Panc1 (cell line): ENCODE measurements around the gene SHISAL1. TPM values are rescaled to one million over a fixed set of nuclear protein-coding genes. Genes with fewer than 3 reads are reported as not detected.

Experiments
- ATAC-seq: fragments of 200-7000 bp; cut with Tn5 transposase; 2 replicates; pipeline ENCODE4 v1.9.1; 2020; ENCODE audit warnings: mild to moderate bottlenecking, moderate library complexity
- BruUV-seq: library from RNA; stranded (reverse); fragments of 400-500 nt; replicated peaks from 2 replicates; lab custom pipeline; 2021; lab: Mats Ljungman, UMichigan
- CTCF ChIA-PET: fragments of 300-600 bp; sonication (Branson Sonifier 250); formaldehyde crosslinking; loops from one replicate; lab custom pipeline; 2022; ENCODE audit warnings: antibody characterized with exemption; lab: Charles Lee
- POLR2A ChIA-PET: fragments of 300-600 bp; sonication (Branson Sonifier 250); formaldehyde crosslinking; loops from one replicate; lab custom pipeline; 2022; ENCODE audit warnings: antibody characterized with exemption; lab: Charles Lee
- DNase-seq: peaks from one replicate; pipeline ENCODE4 v3.0.0-alpha.2; 2010; ENCODE audit warnings: low read depth, low spot score
- H3K27ac ChIP-seq: 2 replicates; pipeline ENCODE4 v1.5.1; 2011; ENCODE audit warnings: mild to moderate bottlenecking, low read length, inconsistent platforms
- H3K27me3 ChIP-seq: fragments of 200-500 bp; sonication (Bioruptor generic); 2 replicates; pipeline ENCODE4 v1.6.0; 2014; ENCODE audit warnings: low read length, inconsistent platforms; ENCODE audit not compliant: control insufficient read depth, insufficient read depth
- H3K36me3 ChIP-seq: fragments of 200-500 bp; sonication (Bioruptor generic); 2 replicates; pipeline ENCODE4 v1.5.1; 2014; ENCODE audit warnings: inconsistent platforms, mild to moderate bottlenecking, low read length, moderate library complexity; ENCODE audit not compliant: control insufficient read depth, insufficient read depth
- H3K4me1 ChIP-seq: 2 replicates; pipeline ENCODE4 v1.5.1; 2011; ENCODE audit warnings: inconsistent platforms, mild to moderate bottlenecking, low read length, moderate library complexity; ENCODE audit not compliant: control insufficient read depth, insufficient read depth
- H3K4me3 ChIP-seq, 2 experiments: 2 replicates each; pipeline ENCODE4 v1.5.1; 2011 to 2012; ENCODE audit warnings: low read depth in 2 of 2, low read length in 2 of 2, mild to moderate bottlenecking in 2 of 2, inconsistent platforms in 1 of 2, moderate library complexity in 1 of 2
- H3K9me3 ChIP-seq: fragments of 200-500 bp; sonication (Bioruptor generic); 2 replicates; pipeline ENCODE4 v1.5.1; 2014; ENCODE audit warnings: low read depth, mild to moderate bottlenecking, inconsistent platforms, low read length, moderate library complexity; ENCODE audit not compliant: control insufficient read depth, insufficient read depth
- POLR2AphosphoS5 ChIP-seq: IDR thresholded peaks from 2 replicates; pipeline ENCODE4 v1.6.1; 2012; ENCODE audit warnings: mild to moderate bottlenecking, low read depth, low read length, moderate library complexity
- SIN3A ChIP-seq: IDR thresholded peaks from 2 replicates; pipeline ENCODE4 v1.6.1; 2012; ENCODE audit warnings: low read depth, mild to moderate bottlenecking, low read length, moderate library complexity, borderline replicate concordance; ENCODE audit not compliant: insufficient read depth
- TCF7L2 ChIP-seq: IDR thresholded peaks from 2 replicates; pipeline ENCODE4 v1.6.1; 2011; ENCODE audit warnings: mild to moderate bottlenecking, low read depth, low read length, inconsistent platforms
- in situ Hi-C: cut with HindIII; loops from 2 replicates; pipeline ENCODE4 v1.10.0; 2016; ENCODE audit warnings: low sequenced_read_pairs, low pct_unique_long_range_greater_than_20kb
- intact Hi-C: fragments of 100-400 bp; cut with micrococcal nuclease; formaldehyde crosslinking; loops from one replicate; pipeline ENCODE4 v1.10.0; 2022; ENCODE audit not compliant: unreplicated experiment
- total RNA-seq: library from RNA; stranded (reverse); gene quantifications from one replicate; pipeline ENCODE4 v1.2.1, GENCODE V29; 2021; ENCODE audit not compliant: unreplicated experiment
- TF ChIP-seq, protein P1 (sequence below): fragments of 450-650 bp; IDR thresholded peaks from 2 replicates; pipeline ENCODE4 v1.5.1; 2017; ENCODE audit warnings: mild to moderate bottlenecking
- TF ChIP-seq, protein P2 (sequence below), 2 experiments: IDR thresholded peaks; 2 replicates each; pipeline ENCODE4 v1.6.1; 2011 to 2012; ENCODE audit warnings: low read depth in 2 of 2, control low read depth in 1 of 2, low read length in 1 of 2, mild to moderate bottlenecking in 1 of 2, moderate library complexity in 1 of 2; ENCODE audit not compliant: insufficient read depth in 1 of 2

SHISAL1 gene
- total RNA-seq, 1 experiment from 2014 or later: 1.2 TPM

DNA sequence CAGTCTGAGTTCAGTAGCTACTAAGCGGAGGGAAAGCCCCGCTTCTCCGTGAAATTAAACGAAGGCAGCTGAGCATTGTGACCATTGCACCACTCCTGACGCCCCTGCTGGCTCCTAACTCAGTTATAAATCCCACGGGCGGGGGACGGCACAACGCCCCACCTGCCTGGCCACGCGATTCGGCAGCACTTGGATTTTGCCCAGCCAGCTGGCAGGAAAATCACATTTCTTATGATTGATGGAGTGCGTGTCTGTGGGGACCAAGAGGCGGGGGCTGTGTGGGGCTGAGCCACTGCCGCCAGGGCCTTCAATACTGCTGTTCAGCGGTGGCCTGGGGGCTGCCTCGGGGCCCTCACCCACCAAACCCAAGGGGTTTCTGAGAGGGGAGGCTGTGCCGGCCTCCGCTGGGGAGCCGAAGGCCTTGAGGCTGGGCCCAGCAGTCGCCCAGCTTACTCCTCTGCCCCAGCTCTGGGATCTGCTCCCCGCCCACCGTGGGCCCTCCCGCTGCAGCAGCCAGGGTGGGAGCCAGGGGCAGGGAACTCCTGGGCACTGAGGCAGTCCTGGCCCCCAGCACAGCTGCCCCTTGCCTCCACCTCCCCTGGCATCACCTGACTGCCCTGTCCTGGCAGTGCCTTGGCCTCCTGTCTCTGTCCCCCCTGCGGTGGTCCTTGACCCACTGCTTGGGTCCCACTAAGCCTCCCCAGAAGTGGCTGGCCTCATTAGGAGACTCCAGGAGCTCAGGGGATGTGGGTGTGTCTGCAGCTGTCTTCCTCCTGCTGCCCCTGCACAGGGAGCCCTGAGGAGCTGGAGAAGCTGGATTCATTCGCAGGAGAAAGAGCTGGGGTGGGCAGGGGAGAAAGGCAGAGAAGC is 30.7 kb downstream of the SHISAL1 start:
- Histone ChIP-seq H3K27ac (no peak overlapping the region), H3K4me1 (no peaks in the 10 kb centered on the region), H3K9me3 (no peaks in the 10 kb centered on the region), H3K4me3 (no peak overlapping the region), H3K27me3 (no peaks in the 10 kb centered on the region), H3K36me3 (no peaks in the 10 kb centered on the region)
- ATAC-seq: no peak
- ChIA-PET CTCF (no interaction called here), POLR2A (no interaction called here)
- TF ChIP-seq SIN3A (no peak), TCF7L2 (no peak), POLR2AphosphoS5 (no peak)
- TF ChIP-seq, protein P1, sequence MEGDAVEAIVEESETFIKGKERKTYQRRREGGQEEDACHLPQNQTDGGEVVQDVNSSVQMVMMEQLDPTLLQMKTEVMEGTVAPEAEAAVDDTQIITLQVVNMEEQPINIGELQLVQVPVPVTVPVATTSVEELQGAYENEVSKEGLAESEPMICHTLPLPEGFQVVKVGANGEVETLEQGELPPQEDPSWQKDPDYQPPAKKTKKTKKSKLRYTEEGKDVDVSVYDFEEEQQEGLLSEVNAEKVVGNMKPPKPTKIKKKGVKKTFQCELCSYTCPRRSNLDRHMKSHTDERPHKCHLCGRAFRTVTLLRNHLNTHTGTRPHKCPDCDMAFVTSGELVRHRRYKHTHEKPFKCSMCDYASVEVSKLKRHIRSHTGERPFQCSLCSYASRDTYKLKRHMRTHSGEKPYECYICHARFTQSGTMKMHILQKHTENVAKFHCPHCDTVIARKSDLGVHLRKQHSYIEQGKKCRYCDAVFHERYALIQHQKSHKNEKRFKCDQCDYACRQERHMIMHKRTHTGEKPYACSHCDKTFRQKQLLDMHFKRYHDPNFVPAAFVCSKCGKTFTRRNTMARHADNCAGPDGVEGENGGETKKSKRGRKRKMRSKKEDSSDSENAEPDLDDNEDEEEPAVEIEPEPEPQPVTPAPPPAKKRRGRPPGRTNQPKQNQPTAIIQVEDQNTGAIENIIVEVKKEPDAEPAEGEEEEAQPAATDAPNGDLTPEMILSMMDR: no peak
- TF ChIP-seq, protein P2, sequence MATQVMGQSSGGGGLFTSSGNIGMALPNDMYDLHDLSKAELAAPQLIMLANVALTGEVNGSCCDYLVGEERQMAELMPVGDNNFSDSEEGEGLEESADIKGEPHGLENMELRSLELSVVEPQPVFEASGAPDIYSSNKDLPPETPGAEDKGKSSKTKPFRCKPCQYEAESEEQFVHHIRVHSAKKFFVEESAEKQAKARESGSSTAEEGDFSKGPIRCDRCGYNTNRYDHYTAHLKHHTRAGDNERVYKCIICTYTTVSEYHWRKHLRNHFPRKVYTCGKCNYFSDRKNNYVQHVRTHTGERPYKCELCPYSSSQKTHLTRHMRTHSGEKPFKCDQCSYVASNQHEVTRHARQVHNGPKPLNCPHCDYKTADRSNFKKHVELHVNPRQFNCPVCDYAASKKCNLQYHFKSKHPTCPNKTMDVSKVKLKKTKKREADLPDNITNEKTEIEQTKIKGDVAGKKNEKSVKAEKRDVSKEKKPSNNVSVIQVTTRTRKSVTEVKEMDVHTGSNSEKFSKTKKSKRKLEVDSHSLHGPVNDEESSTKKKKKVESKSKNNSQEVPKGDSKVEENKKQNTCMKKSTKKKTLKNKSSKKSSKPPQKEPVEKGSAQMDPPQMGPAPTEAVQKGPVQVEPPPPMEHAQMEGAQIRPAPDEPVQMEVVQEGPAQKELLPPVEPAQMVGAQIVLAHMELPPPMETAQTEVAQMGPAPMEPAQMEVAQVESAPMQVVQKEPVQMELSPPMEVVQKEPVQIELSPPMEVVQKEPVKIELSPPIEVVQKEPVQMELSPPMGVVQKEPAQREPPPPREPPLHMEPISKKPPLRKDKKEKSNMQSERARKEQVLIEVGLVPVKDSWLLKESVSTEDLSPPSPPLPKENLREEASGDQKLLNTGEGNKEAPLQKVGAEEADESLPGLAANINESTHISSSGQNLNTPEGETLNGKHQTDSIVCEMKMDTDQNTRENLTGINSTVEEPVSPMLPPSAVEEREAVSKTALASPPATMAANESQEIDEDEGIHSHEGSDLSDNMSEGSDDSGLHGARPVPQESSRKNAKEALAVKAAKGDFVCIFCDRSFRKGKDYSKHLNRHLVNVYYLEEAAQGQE (IDR thresholded peaks at IDR 0.05; ENCODE audit: insufficient read depth in 1 of 2, low read depth in 2 of 2, low read length in 1 of 2): no peak
- intact Hi-C loops (no loop called here), in situ Hi-C loops (no loop called here)
- BruUV-seq: no TSS peak
- DNase-seq: no peak

DNA sequence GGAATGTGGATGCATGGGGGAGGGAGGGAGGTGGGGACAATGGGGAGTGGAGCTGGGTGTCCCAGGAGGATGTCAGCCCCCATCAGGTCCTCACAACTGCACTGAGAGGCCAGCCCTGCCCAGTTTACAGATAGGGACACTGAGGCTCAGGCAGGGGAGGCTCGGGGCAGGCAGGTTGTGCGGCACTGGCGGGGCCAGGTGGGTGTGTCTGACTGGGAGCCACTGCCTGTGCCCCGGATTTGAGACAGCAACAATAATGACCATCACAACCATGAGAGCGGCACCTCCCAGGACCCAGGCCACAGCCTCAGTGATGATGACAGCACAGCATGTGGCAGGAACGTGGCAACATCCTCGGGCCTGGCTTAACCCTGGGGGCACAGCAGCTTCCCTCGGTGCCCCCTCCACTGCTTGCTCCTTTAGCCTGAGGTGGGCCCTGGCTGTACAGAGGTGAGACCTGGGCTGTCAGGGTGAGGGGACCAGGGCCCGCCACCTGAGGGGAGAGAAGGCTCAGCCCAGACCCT is 32.0 kb downstream of the SHISAL1 start:
- H3K4me1 ChIP-seq: no peaks in the 10 kb centered on the region
- no peak overlapping the region for H3K27ac ChIP-seq
- no TSS peak for BruUV-seq
- DNase-seq: no peak
- in situ Hi-C loops (no loop called here), intact Hi-C loops (no loop called here)
- H3K36me3 ChIP-seq: no peaks in the 10 kb centered on the region
- no peak for ATAC-seq
- no peaks in the 10 kb centered on the region for H3K27me3 ChIP-seq
- H3K9me3 ChIP-seq: no peaks in the 10 kb centered on the region
- TF ChIP-seq SIN3A (no peak), TCF7L2 (no peak), POLR2AphosphoS5 (no peak)
- TF ChIP-seq, protein P1: no peak
- TF ChIP-seq, protein P2 (IDR thresholded peaks at IDR 0.05; ENCODE audit: insufficient read depth in 1 of 2, low read depth in 2 of 2, low read length in 1 of 2): no peak
- no peak overlapping the region for H3K4me3 ChIP-seq
- ChIA-PET CTCF (no interaction called here), POLR2A (no interaction called here)
